H7 (cell line): ENCODE data around the gene TULP1. TPM values are rescaled to one million over a fixed set of nuclear protein-coding genes. Genes with fewer than 3 reads are reported as not detected.
A peak's percentile ranks its signal among the peaks of the same experiment; 100 is the strongest.

Experiments used
- DNase-seq: peaks from one replicate; pipeline ENCODE4 v3.0.0; 2012
- H3K27me3 ChIP-seq: 2 replicates; pipeline ENCODE4 v1.6.0; 2011; ENCODE audit warnings: mild to moderate bottlenecking, low read length; ENCODE audit not compliant: control insufficient read depth, insufficient read depth
- H3K36me3 ChIP-seq: replicated peaks from 2 replicates; pipeline ENCODE4 v1.5.1; 2011; ENCODE audit warnings: low read length; ENCODE audit not compliant: control insufficient read depth, insufficient read depth
- H3K4me3 ChIP-seq: 2 replicates; pipeline ENCODE4 v1.5.1; 2011; ENCODE audit warnings: low read depth, mild to moderate bottlenecking, control low read depth, low read length, moderate library complexity; ENCODE audit not compliant: insufficient read depth
- total RNA-seq: library from RNA; depleted of rRNA; stranded (reverse); fragments of >200 nt; shearing (Covaris generic); gene quantifications from 2 replicates; pipeline ENCODE4 v1.2.3, GENCODE V29; 2014

The TULP1 gene
- total RNA-seq, 1 experiment from 2014 or later: 1.3 TPM

DNA sequence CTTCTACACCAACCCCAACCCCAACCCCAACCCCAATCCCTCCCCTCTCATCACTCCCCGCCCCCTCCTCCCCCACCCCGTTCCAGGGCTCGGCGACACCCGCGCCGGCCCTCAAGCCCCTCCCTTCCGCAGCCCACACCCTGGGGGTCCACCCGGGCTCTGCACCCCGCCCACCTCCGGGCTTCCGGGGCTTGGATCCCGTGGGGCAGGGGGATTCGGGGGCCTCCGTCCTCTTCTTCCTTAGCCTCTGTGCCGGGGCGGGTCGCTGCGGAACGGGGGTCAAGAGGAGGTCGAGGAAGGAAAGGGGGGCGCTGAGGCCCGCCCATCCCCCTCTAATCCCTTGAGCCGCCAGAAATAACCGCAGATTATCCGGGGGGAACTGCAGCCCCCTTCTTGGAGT is 690 bp downstream of the TULP1 start:
- peaks cover 4% of the 10 kb centered on the region; the same call in 1 of the 2 replicates for H3K27me3 ChIP-seq
- peak; percentile 90 for DNase-seq
- no peaks in the 10 kb centered on the region for H3K36me3 ChIP-seq
- H3K4me3 ChIP-seq: peak overlapping the region; percentile 39; the same call in 1 of the 2 replicates

DNA sequence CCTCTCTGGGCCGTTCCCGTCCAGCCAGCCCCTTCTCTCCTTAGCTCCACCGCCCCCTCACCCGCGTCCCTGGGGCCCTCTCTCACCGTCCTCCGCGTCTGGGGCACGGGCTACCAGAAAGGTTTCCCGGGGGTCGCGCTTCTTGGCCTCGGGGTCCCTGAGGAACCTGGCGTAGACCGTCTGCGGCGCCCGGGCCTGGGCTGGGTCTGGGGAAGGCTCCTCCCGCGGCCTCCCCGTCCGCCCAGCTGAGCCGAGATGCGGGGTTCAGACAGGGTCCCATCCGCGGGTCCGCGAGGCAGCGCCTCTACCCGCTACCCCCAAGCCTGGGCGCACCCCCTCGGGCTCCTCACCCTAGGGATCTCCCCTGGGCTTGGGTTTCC is 1.1 kb downstream of the TULP1 start:
- no peaks in the 10 kb centered on the region for H3K36me3 ChIP-seq
- DNase-seq: peak; percentile 80
- H3K27me3 ChIP-seq: peaks cover 4% of the 10 kb centered on the region; the same call in 1 of the 2 replicates
- H3K4me3 ChIP-seq: peak overlapping the region; percentile 39; the same call in 1 of the 2 replicates

DNA sequence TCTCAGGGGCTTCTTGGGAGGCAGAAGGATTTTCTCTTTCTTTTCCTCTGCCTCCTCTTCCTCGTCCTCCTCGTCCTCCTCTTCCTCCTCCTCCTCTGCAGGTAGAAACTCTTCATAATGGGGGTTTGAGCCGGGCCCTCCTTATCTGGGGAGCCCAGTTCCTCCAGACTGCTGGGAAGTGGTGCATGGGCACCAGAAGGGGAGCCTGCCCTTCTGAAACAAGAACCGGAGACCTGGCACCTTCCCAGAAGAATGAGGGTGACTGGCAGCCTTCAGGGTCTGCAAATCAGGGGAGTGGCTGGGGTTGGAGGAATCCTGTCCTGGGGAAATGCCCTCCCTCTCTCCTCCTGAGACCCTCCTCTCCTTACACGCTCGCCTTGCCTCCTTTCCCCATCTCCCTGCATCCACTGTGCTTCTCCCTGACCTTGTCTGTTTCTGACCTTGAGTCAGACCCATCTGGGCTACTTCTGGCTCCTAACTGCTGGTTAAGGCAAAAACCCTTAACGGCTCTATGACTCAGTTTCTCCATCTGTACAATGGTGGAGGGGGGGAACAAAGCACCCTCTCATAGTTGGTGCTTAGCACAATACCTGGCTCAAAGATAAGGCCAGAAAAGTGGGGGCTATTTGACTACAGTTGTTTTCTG is 1.7 kb downstream of the TULP1 start:
- Histone ChIP-seq H3K27me3 (peaks cover 4% of the 10 kb centered on the region; the same call in 1 of the 2 replicates), H3K36me3 (no peaks in the 10 kb centered on the region), H3K4me3 (peak overlapping the region; percentile 39; the same call in 1 of the 2 replicates)
- DNase-seq: peak; percentile 42

DNA sequence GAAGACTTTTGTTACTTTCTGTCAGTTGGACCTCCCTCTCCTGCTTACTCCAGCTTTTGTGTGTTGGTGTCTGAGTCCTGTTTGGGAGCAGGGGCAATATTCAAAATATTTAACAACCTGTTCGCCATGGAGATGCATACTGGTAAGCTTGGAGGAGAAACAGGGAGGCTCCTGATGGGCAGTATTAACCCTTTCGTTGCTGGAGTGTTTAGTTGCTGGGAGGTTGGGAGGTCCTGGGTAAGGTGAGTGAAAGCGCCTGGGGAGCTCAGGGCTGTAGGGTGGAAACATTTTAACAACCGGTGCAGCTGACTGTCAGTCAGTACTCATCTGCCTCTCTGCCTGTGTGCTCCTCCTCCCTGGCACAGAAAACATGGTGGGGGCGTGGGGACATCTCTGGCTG is 4.2 kb downstream of the TULP1 start:
- Histone ChIP-seq H3K4me3 (no peak overlapping the region), H3K36me3 (no peaks in the 10 kb centered on the region), H3K27me3 (peaks cover 4% of the 10 kb centered on the region; the same call in 1 of the 2 replicates)
- peak; percentile 72 for DNase-seq

DNA sequence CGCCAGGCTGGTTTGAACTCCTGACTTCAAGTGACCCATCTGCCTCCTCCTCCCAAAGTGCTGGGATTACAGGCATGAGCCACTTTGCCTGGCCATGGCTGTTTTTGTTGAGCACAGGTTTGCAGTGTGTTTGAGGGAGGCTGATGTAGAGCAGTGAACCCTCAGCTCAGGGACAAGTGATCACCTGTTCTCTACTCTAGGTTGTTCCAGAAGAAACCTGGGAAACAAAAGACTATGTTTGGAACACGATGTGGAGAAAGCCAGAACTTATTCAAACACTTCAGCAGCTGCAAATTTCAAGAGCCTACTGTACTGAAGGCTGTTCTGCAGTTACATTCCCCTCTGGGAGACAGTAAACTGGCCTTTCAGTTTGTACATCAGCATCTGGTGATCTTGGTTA is 4.7 kb downstream of the TULP1 start:
- H3K36me3 ChIP-seq: no peaks in the 10 kb centered on the region
- peak; percentile 8 for DNase-seq
- H3K4me3 ChIP-seq: no peak overlapping the region
- H3K27me3 ChIP-seq: peaks cover 4% of the 10 kb centered on the region; the same call in 1 of the 2 replicates

DNA sequence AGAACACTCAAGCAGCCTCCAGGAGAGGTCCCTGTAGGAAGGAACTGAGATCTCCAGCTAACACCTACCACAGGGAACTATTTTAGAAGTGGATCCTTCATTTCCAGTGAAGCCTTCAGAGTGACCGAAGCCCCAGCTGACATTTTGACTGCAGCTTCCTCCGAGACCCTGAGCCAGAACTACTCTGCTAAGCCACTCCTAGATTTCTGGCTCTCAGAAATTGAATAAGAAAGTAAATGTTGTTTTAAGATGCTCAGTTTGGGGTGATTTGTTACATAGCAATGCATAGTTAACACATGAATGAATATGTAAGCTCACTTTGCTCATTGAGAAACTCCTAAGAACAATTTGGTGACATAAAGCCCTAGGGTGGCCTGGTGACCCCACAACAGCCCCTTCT is 5.5 kb downstream of the TULP1 start:
- H3K4me3 ChIP-seq: no peak overlapping the region
- no peaks in the 10 kb centered on the region for H3K36me3 ChIP-seq
- DNase-seq: peak; percentile 31
- peaks cover 4% of the 10 kb centered on the region; the same call in 1 of the 2 replicates for H3K27me3 ChIP-seq

DNA sequence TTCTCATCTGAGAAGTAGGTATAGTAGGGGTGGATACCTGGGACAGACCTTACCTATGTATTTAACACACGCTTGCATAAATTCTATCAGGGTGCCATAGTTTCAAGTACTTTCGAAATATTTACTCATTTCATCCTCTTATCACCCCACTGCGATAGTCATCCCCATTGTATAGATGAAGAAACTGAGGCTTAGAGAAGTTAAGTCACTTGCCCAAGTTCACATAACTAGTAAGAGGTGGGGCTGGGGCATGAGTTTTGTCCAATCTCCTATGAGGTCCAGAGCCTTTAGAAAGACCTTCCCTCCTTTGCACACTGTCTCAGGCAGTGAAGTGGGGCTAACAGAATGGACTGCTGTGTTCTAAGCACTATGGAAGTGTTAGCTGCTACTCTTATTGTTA is 6.2 kb downstream of the TULP1 start:
- DNase-seq: no peak
- no peaks in the 10 kb centered on the region for H3K36me3 ChIP-seq

DNA sequence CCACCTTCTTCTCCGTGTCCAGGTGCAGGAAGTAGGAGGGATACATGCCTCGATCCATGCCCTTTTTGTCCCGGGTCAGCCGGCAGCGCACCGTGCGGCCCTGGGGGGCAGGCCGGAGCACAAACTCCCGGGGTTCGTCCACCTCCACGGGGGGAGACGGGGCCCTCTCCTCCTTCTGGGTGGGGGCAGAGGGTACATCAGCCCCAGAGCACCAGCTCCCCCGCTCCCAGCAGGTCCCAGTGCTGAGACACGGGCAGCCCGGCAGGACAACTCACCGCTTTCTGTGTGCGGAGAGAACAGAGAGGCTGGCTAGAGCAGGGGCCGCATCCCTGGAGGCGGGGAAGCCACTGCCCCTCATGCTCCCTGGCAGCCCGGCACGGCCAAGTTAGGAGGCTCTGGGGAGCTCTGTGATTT is 6.7 kb downstream of the TULP1 start:
- peak; percentile 81 for DNase-seq
- peaks cover 2% of the 10 kb centered on the region; the same call in 1 of the 2 replicates for H3K27me3 ChIP-seq
- no peaks in the 10 kb centered on the region for H3K36me3 ChIP-seq
- H3K4me3 ChIP-seq: no peak overlapping the region

More for the DNA sequence above, 6.2 kb downstream of the TULP1 start:
- no peak overlapping the region for H3K4me3 ChIP-seq
- peaks cover 4% of the 10 kb centered on the region; the same call in 1 of the 2 replicates for H3K27me3 ChIP-seq

DNA sequence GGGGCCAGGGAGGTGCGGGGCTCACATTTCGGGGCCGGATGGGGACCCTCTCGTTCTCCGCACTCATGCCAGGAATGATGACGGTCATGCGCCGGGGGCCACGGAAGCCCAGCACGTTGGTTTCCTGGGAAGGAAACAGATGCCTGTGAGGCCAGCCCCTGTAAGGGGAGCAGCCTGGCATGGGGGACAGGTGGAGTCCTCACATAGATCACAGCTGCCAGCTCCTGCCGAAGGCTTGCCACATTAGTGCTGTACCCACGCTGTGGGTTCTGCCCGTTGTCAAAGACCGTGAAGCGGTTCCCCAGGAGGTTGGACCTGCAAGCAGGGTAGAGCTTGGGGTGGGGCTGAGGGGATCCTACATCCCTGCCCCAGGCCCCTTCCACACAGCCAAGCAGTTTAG is 9.2 kb downstream of the TULP1 start:
- Histone ChIP-seq H3K27me3 (no peaks in the 10 kb centered on the region), H3K36me3 (no peaks in the 10 kb centered on the region), H3K4me3 (no peak overlapping the region)
- no peak for DNase-seq

DNA sequence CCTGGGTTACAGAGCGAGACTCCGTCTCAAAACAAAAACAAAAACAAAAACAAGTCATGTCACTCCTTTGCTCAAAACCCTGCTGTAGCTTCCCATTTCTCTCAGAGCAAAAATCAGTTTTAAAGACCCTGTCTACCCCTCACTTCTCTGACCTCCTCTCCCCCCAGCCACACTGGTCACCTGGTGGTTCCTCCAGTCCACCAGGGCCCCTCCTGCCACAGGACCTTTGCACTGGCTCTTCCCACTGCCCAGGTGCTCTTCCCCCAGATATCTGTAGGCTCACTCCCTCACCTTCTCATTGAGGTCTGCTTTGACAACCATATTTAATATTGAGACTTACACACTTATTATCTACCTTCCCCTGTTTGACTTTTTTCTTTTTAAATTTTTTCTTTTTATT is 10.9 kb downstream of the TULP1 start:
- H3K36me3 ChIP-seq: no peaks in the 10 kb centered on the region
- peaks cover 5% of the 10 kb centered on the region for H3K27me3 ChIP-seq
- H3K4me3 ChIP-seq: no peak overlapping the region
- DNase-seq: no peak

DNA sequence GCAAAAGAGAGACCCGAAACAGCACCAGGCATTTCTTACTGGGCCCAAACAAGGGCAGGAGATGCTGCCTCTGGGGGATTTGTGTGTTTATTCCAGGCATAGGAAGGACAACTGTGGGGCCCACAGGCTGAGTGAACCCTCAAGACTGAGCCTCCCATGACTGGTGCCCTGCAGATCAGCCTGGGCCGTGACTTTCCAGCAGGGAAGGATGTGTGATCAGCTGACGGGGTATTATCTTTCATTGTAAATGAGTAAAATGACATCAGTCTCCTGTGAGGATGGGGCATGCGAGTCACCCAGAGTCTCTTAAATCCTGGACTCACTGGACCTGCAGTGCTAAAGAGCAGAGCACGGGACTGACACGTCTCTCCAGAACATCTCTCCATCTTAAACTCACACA is 11.9 kb downstream of the TULP1 start:
- Histone ChIP-seq H3K36me3 (no peaks in the 10 kb centered on the region), H3K27me3 (peaks cover 5% of the 10 kb centered on the region), H3K4me3 (no peak overlapping the region)
- DNase-seq: no peak

DNA sequence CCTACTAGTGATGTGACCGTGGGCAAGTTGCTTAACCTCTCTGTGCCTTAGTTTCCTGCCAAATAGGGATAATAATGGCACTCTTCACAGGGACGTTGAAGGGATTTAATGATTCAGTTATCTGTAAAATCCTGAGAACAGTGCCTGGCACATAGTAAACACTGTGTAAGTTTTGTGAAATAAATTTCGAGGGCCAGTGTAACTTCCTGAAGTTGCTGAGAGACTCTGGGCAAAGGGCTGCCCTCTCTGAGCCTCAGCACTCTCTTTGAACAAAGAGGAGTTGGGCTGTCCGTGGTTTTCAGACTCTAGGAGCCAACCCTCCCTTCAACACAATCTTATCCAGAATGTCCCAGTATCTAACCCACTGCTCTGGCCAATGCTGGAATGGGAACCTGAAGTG is 13.3 kb downstream of the TULP1 start:
- peaks cover 5% of the 10 kb centered on the region for H3K27me3 ChIP-seq
- H3K36me3 ChIP-seq: no peaks in the 10 kb centered on the region
- H3K4me3 ChIP-seq: no peak overlapping the region
- no peak for DNase-seq

DNA sequence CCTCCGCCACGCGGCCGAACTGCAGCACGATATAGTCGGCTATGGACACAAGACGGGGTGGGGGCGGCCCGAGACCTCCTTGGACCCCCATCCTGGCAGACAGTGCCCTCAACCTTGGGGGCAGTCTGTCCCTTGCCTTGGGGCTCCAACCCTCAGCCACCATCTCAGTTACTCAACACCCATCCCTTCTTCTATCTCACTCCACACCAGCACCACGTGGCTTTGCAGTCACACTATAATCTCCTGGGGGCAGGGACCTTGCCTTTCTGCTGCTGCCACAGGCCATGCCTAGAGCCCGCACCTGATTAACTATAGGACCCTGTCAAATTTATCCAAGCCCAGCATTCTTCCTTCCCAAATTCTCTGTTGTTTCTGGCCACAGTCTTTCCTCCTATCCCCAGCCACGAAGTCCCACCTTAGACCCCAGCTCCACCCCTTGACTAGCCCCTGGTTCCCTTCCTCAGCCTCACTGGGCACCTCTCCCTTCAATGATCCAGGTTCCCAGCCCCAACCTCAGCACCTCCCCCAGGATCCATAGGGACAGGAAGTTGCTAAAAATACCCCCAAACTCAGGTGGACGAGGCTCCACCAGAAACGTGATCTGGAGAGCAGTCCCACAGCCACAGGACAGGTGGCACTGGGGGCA is 14.2 kb downstream of the TULP1 start:
- Histone ChIP-seq H3K36me3 (no peaks in the 10 kb centered on the region), H3K4me3 (peak overlapping the region; percentile 73)
- DNase-seq: no peak

DNA sequence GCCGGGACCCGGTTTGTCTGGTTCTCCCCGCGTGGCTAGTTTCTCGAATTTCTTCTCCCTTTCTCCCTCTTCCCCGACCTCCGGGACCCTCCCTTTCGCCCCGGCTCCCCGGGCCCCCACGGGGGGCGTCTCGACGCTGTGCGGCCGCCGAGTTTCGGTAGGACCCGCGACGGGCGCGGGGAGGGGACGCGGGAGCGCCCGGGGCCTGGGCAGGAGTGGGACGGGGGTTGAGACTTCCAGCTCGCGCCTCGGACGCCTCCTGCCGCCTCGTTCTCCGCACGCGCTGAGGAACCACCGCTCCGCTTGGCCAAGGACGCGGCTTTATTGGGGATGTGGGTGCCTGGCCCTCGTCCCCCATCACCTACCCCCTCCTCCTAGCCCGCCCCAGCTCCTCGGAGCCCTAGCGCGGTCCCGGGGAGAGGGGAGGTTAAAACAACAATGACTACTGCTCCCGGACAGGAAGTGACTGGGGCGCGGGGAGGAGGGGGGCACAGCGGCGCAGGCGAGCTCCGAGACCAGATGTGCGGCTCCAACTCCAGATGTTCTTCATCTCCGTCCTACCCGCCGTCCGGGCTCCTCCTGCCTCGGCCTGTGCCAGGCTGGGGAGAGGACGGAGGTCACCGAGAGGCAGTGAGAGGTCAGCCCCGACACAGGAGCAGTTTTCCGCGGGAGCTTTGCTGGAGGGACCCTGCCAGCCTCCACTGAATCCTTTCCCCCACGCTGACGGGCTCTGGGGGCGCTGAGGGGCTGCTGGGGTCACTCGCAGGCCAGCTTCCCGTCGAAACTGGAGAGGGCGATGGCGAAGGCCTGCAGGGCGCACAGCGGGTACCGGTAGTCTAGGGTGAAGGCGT is 14.9 kb downstream of the TULP1 start:
- Histone ChIP-seq H3K4me3 (peak overlapping the region; percentile 73), H3K27me3 (peaks cover 5% of the 10 kb centered on the region), H3K36me3 (no peaks in the 10 kb centered on the region)
- DNase-seq: peak; percentile 91

More for the DNA sequence above, 14.2 kb downstream of the TULP1 start:
- peaks cover 5% of the 10 kb centered on the region for H3K27me3 ChIP-seq
